Heart right ventricle (tissue), 16 donors: ENCODE results near the gene RAB11B. TPM values are rescaled to one million over a fixed set of nuclear protein-coding genes. Genes with fewer than 3 reads are reported as not detected.

Experiments
- ATAC-seq, 8 donors: fragments of 200-7000 bp; cut with Tn5 transposase; one replicate each; pipeline ENCODE4 v1.9.1; 2020; ENCODE audit warnings: mild to moderate bottlenecking in 8 of 8, moderate library complexity in 8 of 8, moderate number of reproducible peaks in 1 of 8
- DNase-seq, 2 donors: peaks; one replicate each; pipeline ENCODE4 v3.0.0-alpha.2; 2020
- H3K27ac ChIP-seq, 10 donors: fragments of 200-600 bp; sonication (generic) in 2 of 10; one replicate each; pipeline versions ENCODE4 v1.5.0 to v1.8.0; 2020 to 2022; ENCODE audit warnings: mild to moderate bottlenecking in 3 of 10
- H3K27me3 ChIP-seq, 7 donors: fragments of 200-600 bp; one replicate each; pipeline ENCODE4 v1.8.0; 2021 to 2022; ENCODE audit warnings: mild to moderate bottlenecking in 2 of 7
- H3K36me3 ChIP-seq, 9 donors: fragments of 200-600 bp; sonication (generic) in 1 of 9; one replicate each; pipeline versions ENCODE4 v1.5.0 to v1.8.0; 2020 to 2022; ENCODE audit warnings: mild to moderate bottlenecking in 2 of 9
- H3K4me1 ChIP-seq, 9 donors: fragments of 200-600 bp; sonication (generic) in 1 of 9; one replicate each; pipeline versions ENCODE4 v1.5.0 to v1.8.0; 2020 to 2022; ENCODE audit warnings: mild to moderate bottlenecking in 4 of 9
- H3K4me3 ChIP-seq, 10 donors: fragments of 200-600 bp; sonication (generic) in 2 of 10; one replicate each; pipeline versions ENCODE4 v1.5.0 to v1.8.0; 2020 to 2022; ENCODE audit warnings: mild to moderate bottlenecking in 7 of 10, moderate library complexity in 2 of 10
- H3K9me3 ChIP-seq, 11 donors: fragments of 200-600 bp in 10 of 11; sonication (generic) in 2 of 11; one replicate each; pipeline versions ENCODE4 v1.5.0 to v1.8.0; 2013 to 2022; ENCODE audit warnings: mild to moderate bottlenecking in 2 of 11, control low read depth in 1 of 11, moderate library complexity in 1 of 11
- CTCF ChIP-seq, 9 donors: fragments of 200-600 bp; sonication (generic) in 2 of 9; IDR thresholded peaks; one replicate each; pipeline versions ENCODE4 v1.5.0 to v1.8.0; 2021 to 2022; ENCODE audit warnings: antibody characterized with exemption in 9 of 9, mild to moderate bottlenecking in 5 of 9, moderate library complexity in 1 of 9
- WGBS, 2 donors: extraction: QIAGEN DNeasy Blood & Tissue Kit; methylation state at CpG; one replicate each; pipeline ENCODE4 v1.1.7; 2013; ENCODE audit warnings: inconsistent platforms in 1 of 2; 5-methylcytosine and 5-hydroxymethylcytosine counted together
- intact Hi-C, 10 donors: fragments of 100-400 bp; cut with DNase I; formaldehyde crosslinking; loops; one replicate each; pipeline versions ENCODE4 v1.11.1 to v1.14.2; 2022
- polyA plus RNA-seq, 2 donors: library from polyadenylated mRNA; stranded (reverse); fragments of 200-250 nt; gene quantifications; one replicate each; pipeline ENCODE4 v1.2.3, GENCODE V29; 2013
- total RNA-seq, 10 donors: library from RNA; stranded (reverse); fragmentation: NEBNext Ultra II Directional in 3 of 10; extraction: Animal tissue kit (Norgen Biotek cat#: 25700) in 3 of 10; gene quantifications; one replicate each; pipeline versions ENCODE4 v1.2.1 to v1.2.4, GENCODE V29; 2021 to 2023
- donor health status: Arrhythmogenic right ventricular cardiomyopathy.
- donor health status: ischemic (EF 13 %, LVEDD 7.1; RV severe dilation, severe dysfunction).
- donor health status: healthy with polysubstance abuse.
- donor health status: DM: no; HTN: yes; CAD: no.
- donor health status: DM: no; HTN: no; CAD: no.
- donor health status: ischemic (EF 25% LVEDD 6.9; RV normal size, moderate dysfunction).
- donor health status: ischemic (EF 25% LVEDD 5.7; RV mildly dilated, moderate dysfunction).
- donor health status: healthy.
- donor health status: DM: yes; HTN: yes; CAD: no.
- donor health status: Ischemic cardiomyopathy.
- donor health status: ischemic (EF 35%, LVEDD 5.7; RV mildly dilated, moderate dysfunction).
- donor health status: nonischemic (EF 11% LVEDD 7.7; RV severe dilation, severe dysfunction).
- donor health status: DM: yes; HTN: yes; CAD: no.
- donor health status: PGD.
- donor health status: ischemic (EF 29% LVEDD 5.4; RV normal size, mild dysfunction).
- donor health status: nonischemic (EF 23%, LVEDD 6.1; RV moderate dilation, normal function).

RAB11B gene
- total and polyA plus RNA-seq, 12 donors, result 111 to 178 (median 156) TPM

GRCh38 chr19:8399681-8400188, 9.6 kb downstream of the RAB11B start:
- no peak for TF ChIP-seq CTCF (IDR thresholded peaks at IDR 0.05)
- intact Hi-C loops, result loop anchor here in 6 of 10 donors (5.0 to 10.0 kb wide), 5 partner anchors 42 to 58 kb away; partner anchors contain the start of gene KANK3 (in 1 of the 6)
- WGBS, 2 donors, result 95 to 96% methylated on average over 34 of the region's 34 CpGs
- no peak overlapping the region for H3K4me3 ChIP-seq
- ATAC-seq, result no peak
- no peak overlapping the region for H3K27ac ChIP-seq
- peaks cover 13 to 44% (median 35%) of the 10 kb centered on the region in 9 donors for H3K4me1 ChIP-seq
- H3K9me3 ChIP-seq, result no peaks in the 10 kb centered on the region
- H3K27me3 ChIP-seq, result no peaks in the 10 kb centered on the region
- DNase-seq, result no peak
- peaks cover 2 to 63% (median 42%) of the 10 kb centered on the region in 9 donors for H3K36me3 ChIP-seq

- DNase-seq (no peak), ATAC-seq (no peak)
- H3K9me3 ChIP-seq, result no peaks in the 10 kb centered on the region
- 94 to 96% methylated on average over 21 of the region's 21 CpGs for WGBS, 2 donors
- H3K27ac ChIP-seq, result no peak overlapping the region
- H3K4me1 ChIP-seq, result peaks cover 11 to 29% (median 24%) of the 10 kb centered on the region in 9 donors
- H3K36me3 ChIP-seq, result peaks cover 2 to 75% (median 42%) of the 10 kb centered on the region in 9 donors
- no peaks in the 10 kb centered on the region for H3K27me3 ChIP-seq
- intact Hi-C loops, result loop anchor here in 1 of 10 donors (10.0 kb wide), 1 partner anchor 47 kb away; no protein-coding TSS in a partner anchor
- no peak for TF ChIP-seq CTCF (IDR thresholded peaks at IDR 0.05)
- no peak overlapping the region for H3K4me3 ChIP-seq
These were observed 11.8 kb downstream of the RAB11B start for GRCh38 chr19:8401981-8402411.

GRCh38 chr19:8403098-8403819, 13.1 kb downstream of the RAB11B start:
- Histone ChIP-seq H3K27ac (no peak overlapping the region), H3K4me1 (peaks cover 2 to 16% (median 11%) of the 10 kb centered on the region in 9 donors), H3K27me3 (no peaks in the 10 kb centered on the region), H3K36me3 (peaks cover 2 to 75% (median 42%) of the 10 kb centered on the region in 9 donors), H3K4me3 (no peak overlapping the region), H3K9me3 (no peaks in the 10 kb centered on the region)
- intact Hi-C loops, result loop anchor here in 1 of 10 donors (10.0 kb wide), 1 partner anchor 48 kb away; no protein-coding TSS in a partner anchor
- WGBS, 2 donors, result 89 to 93% methylated on average over 44 of the region's 44 CpGs
- DNase-seq (no peak), ATAC-seq (peak in 1 of 8 donors; percentile 2)
- no peak for TF ChIP-seq CTCF (IDR thresholded peaks at IDR 0.05)

- ATAC-seq (no peak), DNase-seq (no peak)
- Histone ChIP-seq H3K27ac (no peak overlapping the region), H3K4me3 (no peak overlapping the region), H3K4me1 (peaks cover 0 to 12% (median 8%) of the 10 kb centered on the region in 9 donors), H3K9me3 (no peaks in the 10 kb centered on the region), H3K27me3 (no peaks in the 10 kb centered on the region), H3K36me3 (peaks cover 2 to 72% (median 42%) of the 10 kb centered on the region in 9 donors)
- TF ChIP-seq CTCF (IDR thresholded peaks at IDR 0.05), result no peak
- intact Hi-C loops, result loop anchor here in 1 of 10 donors (10.0 kb wide), 1 partner anchor 49 kb away; no protein-coding TSS in a partner anchor
- WGBS, 2 donors, result 79 to 89% methylated on average over 11 to 24 of the region's 24 CpGs
These were observed 13.6 kb downstream of the RAB11B start for GRCh38 chr19:8403820-8404109.
